HG02642 (cell line): ENCODE data around the gene VPS8.

ENCODE experiments used
- ATAC-seq: cut with Tn5 transposase; IDR thresholded peaks from one replicate; pipeline ENCODE4 v1.9.1; 2021; ENCODE audit warnings: mild to moderate bottlenecking; ENCODE audit not compliant: unreplicated experiment, poor library complexity

VPS8 gene, protein sequence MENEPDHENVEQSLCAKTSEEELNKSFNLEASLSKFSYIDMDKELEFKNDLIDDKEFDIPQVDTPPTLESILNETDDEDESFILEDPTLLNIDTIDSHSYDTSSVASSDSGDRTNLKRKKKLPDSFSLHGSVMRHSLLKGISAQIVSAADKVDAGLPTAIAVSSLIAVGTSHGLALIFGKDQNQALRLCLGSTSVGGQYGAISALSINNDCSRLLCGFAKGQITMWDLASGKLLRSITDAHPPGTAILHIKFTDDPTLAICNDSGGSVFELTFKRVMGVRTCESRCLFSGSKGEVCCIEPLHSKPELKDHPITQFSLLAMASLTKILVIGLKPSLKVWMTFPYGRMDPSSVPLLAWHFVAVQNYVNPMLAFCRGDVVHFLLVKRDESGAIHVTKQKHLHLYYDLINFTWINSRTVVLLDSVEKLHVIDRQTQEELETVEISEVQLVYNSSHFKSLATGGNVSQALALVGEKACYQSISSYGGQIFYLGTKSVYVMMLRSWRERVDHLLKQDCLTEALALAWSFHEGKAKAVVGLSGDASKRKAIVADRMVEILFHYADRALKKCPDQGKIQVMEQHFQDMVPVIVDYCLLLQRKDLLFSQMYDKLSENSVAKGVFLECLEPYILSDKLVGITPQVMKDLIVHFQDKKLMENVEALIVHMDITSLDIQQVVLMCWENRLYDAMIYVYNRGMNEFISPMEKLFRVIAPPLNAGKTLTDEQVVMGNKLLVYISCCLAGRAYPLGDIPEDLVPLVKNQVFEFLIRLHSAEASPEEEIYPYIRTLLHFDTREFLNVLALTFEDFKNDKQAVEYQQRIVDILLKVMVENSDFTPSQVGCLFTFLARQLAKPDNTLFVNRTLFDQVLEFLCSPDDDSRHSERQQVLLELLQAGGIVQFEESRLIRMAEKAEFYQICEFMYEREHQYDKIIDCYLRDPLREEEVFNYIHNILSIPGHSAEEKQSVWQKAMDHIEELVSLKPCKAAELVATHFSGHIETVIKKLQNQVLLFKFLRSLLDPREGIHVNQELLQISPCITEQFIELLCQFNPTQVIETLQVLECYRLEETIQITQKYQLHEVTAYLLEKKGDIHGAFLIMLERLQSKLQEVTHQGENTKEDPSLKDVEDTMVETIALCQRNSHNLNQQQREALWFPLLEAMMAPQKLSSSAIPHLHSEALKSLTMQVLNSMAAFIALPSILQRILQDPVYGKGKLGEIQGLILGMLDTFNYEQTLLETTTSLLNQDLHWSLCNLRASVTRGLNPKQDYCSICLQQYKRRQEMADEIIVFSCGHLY (N-terminal part only)

GRCh38 chr3:184811999-184812661 is at the start of gene VPS8:
VPS8 (plus strand) TSS chr3:184812166; CDS start chr3:184824633, 12,467 bp downstream.
- ATAC-seq, result peak; percentile 93

DNA sequence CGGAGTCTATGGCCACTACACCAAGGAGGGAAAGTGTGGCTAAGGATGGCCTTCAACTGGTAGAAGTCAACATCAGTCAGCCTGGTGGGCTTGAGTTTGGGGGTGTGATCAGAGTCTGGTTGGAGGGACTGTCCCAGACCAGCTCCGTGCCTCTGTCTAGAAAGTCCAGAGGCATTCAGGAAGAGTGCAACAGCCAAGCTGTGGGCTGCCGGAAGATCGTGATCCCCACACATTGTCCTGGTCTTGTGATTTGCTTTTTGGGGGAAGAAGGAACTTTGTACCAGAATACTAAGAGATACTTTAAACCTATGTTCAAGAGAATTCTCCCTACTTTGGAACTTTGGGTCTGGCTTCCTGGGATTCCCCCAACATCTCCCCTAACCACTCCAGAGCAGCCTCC is 47.8 kb upstream of the VPS8 start:
- ATAC-seq, result no peak

DNA sequence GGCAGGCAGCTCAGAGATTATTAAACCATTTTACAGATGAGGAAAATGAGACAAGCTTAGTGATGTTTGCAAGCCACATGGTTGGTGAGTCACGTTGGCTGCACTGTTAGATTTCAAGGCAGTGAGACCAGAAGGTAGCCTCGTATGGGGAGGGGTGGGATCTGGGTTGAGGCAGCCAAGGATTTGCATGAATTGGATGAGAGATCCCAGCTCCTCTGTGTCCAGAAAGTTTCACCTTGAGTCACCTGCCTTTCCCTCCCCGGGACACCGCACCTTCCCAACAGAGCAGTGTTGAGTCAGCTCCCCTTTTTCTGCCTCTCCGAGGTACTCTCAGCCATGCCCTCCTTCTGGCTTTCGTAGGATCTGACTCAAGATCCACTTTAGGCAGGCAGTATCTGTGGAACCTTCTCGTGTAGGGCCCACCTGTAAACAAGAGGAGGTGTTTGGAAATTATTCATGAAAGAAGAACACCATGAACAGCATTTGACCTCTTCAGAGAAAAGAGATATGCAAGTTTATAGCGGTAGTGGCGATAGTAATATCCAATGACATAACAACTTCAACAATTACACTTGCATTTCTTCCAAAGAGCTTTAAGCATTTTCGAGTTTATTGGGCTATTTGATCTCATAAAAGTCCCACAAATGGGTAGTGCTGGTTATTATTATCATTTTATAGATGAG is 46.8 kb upstream of the VPS8 start:
- no peak for ATAC-seq

DNA sequence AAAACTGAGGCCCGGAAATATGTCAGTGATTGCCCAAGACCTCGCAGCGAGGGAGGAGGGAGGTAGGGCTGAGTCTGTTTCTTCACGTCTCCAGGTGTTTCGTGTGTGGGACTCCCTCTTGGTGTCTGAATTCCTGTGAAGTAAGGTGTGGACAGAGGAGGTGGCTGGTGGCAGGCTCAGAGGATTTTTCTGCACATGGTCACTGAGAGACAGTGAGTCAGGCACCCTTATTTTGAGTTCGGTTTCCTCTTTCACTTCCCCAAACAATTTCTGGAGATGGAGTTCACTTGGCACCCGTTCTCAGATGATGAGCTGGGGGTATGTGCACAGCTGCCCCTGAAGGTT is 46.3 kb upstream of the VPS8 start:
- ATAC-seq, result peak; percentile 66

DNA sequence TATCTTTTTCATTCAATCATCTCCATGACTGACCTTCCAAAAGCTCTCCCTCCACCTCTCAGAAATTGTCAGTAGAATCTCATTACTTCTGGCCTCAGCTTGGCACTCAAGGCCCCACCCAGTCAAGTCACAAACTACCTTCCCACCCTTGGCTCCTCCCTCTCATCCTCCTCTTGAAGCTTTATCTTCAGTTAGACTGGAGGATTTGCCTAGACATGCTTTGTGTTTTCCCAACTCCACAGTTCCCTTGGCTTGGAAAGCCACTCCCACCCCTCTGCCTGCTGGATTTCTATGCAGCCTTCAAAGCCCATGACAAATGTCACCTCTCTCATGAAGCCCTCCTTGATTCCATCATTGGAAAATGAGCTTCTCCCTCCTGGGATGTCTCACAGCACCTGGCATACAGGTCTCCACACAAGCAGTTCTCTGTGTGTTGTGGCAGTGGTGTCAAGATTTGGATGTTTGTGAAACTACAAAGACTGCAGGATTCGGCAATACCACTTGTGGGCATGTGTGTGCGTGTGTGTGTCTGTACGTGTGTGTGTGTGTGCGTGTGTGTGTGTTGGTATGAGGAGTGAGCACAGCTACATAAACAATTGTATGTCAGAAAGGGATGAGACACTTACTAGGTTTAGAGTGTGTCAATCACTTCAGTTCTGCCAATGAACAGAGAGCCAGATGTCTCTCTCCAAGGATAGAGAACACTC is 45.3 kb upstream of the VPS8 start:
- ATAC-seq, result no peak

GRCh38 chr3:184767377-184767776 is 44.6 kb upstream of the VPS8 start:
- ATAC-seq, result no peak

GRCh38 chr3:184769382-184770170 is 42.4 kb upstream of the VPS8 start:
- ATAC-seq, result no peak

GRCh38 chr3:184770541-184770940 is 41.4 kb upstream of the VPS8 start:
- ATAC-seq, result no peak

DNA sequence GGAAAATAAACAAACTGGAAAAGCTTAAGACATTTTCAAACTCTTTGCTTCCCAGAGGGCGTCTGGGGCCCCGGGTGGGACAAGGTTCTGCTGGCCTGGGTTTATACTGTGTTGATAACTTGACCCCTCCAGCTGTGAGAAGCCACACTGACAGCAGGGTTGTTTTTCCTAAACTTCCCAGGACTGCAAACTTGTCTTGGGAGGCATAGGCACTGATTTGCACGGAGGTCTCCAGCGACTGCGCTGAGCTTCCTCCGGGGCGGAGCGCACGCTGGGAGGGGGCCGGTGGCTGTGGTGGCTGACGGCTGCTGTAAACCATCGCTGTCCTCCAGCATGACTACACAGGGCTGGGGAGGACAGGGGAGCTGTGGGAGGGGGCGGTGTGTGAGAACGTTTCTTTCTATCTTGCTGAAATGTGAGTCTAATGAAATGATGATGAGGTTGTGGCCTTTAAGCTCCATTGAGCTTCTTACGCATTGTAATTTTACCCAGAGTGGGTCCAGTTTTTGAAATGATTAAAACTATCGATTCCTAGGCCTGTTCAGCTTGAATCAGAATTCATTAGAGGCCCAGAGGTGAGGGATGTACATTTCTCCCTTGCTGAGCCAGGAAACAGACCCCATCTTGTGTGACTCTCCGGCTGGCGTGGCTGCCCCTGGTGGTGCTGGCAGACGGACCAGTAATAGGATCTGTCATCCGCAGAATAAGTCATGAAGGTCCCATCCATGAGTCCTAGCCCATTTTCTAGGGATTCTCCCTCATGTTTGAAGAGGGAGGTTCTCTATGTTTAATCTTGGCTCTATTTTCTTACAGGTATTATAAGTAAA is 40.5 kb upstream of the VPS8 start:
- ATAC-seq, result no peak

GRCh38 chr3:184772667-184773272 is 39.2 kb upstream of the VPS8 start:
- ATAC-seq, result no peak

- no peak for ATAC-seq
Observed at GRCh38 chr3:184773283-184774186, 38.4 kb upstream of the VPS8 start.

GRCh38 chr3:184776916-184777315 is 35.0 kb upstream of the VPS8 start:
- ATAC-seq, result no peak

- peak; percentile 74 for ATAC-seq
Observed at GRCh38 chr3:184777566-184778356, 34.2 kb upstream of the VPS8 start.

DNA sequence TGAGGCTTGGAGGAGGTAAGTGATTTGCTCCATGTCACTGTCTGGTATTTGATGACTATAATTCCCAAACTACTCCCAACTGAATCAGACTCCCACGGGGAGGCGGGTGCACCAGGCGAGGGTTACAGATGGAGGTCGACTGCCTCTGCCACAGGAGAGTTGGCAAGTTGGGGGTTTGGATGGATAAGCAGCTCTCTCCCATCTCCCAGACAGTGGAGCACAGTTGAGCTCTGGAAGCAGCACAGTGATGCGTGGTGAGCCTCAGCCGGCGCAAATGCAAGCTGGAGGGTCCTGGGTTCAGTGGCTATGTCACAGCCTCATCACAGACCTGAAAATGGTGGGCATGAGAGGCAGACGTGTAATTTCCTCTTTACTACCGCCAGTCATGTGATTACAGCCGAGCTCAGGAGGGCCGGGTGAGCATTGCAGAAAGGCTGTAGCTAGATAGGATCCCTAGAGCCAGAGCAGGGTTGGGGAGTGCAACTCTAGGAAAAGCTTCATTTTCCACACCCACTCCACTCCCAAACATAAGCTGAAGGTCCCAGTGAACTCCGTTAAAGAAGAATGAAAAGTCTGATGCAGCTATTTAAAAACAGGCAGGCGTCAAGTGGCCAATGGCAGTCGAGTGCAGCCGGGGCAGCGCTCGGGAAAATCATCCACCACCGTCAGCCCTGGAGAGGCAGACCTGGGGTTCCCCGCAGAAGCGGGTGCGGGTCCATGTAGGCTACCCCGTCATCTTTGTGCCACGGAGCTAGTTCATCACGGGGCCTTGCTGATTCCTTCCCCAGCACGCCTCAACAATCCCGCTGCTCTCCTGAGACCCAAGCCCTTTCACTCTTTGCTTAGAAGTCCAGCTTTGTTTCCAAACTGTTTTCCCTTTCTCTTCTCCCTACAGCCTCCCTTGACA is 33.3 kb upstream of the VPS8 start:
- ATAC-seq, result no peak
